HepG2 (cell line): ENCODE data around the gene FAHD1. TPM values are rescaled to one million over a fixed set of nuclear protein-coding genes. Genes with fewer than 3 reads are reported as not detected.
A peak's percentile ranks its signal among the peaks of the same experiment; 100 is the strongest.

Source experiments
- ATAC-seq: fragments of 200-7000 bp; cut with Tn5 transposase; 3 replicates; pipeline ENCODE4 v1.9.1; 2020; ENCODE audit warnings: mild to moderate bottlenecking, moderate library complexity
- BruUV-seq: library from RNA; stranded (reverse); fragments of 400-500 nt; replicated peaks from 2 replicates; lab custom pipeline; 2021; lab: Mats Ljungman, UMichigan
- CTCF ChIA-PET: fragments of 300-600 bp; formaldehyde crosslinking; extraction: SDS; loops from one replicate; lab custom pipeline; 2021; ENCODE audit warnings: low total read pairs, inconsistent platforms, low intra/inter-chr PET ratio; lab: Yijun Ruan, JAX
- POLR2A ChIA-PET: fragments of 350-600 bp; sonication (Branson Sonifier 250); formaldehyde crosslinking; loops from one replicate; lab custom pipeline; 2020; ENCODE audit warnings: antibody characterized with exemption, inconsistent platforms; lab: Yijun Ruan, JAX
- DNase-seq: peaks from one replicate; pipeline ENCODE4 v3.0.0-alpha.2; 2015; ENCODE audit warnings: low spot score
- FAIRE-seq: peaks from 3 replicates; lab custom pipeline; 2011; peaks lifted over from hg19 to GRCh38; lab: Jason Lieb, UNC
- H2AFZ ChIP-seq: one replicate; pipeline ENCODE4 v1.6.1; 2011; ENCODE audit warnings: low read length, inconsistent platforms
- H3K27ac ChIP-seq: fragments of 300-600 bp; 3 replicates; pipeline ENCODE4 v1.8.0; 2011; ENCODE audit warnings: mixed run types, mild to moderate bottlenecking, mixed read lengths, low read length, inconsistent platforms; ENCODE audit not compliant: insufficient read depth; ENCODE audit errors: extremely low read length
- H3K27me3 ChIP-seq, 2 experiments: fragments of 200-600 bp in 1 of 2; 2 replicates in 1 of 2; 3 replicates in 1 of 2; pipeline versions ENCODE4 v1.6.0 to v1.8.0; 2011; ENCODE audit warnings: low read length in 2 of 2, mild to moderate bottlenecking in 2 of 2, moderate library complexity in 2 of 2, inconsistent platforms in 1 of 2; ENCODE audit not compliant: insufficient read depth in 2 of 2, control insufficient read depth in 1 of 2
- H3K36me3 ChIP-seq, 2 experiments: fragments of 200-600 bp in 1 of 2; replicated peaks in 1 of 2; 2 replicates in 1 of 2; 3 replicates in 1 of 2; pipeline versions ENCODE4 v1.5.1 to v1.8.0; 2011; ENCODE audit warnings: low read length in 2 of 2, inconsistent platforms in 1 of 2; ENCODE audit not compliant: insufficient read depth in 2 of 2, control insufficient read depth in 1 of 2
- H3K4me1 ChIP-seq: 2 replicates; pipeline ENCODE4 v1.5.1; 2012; ENCODE audit warnings: low read length, inconsistent platforms; ENCODE audit not compliant: insufficient read depth
- H3K4me2 ChIP-seq: 2 replicates; pipeline ENCODE4 v1.6.0; 2011; ENCODE audit warnings: low read depth, low read length, inconsistent platforms
- H3K4me3 ChIP-seq, 3 experiments: fragments of 200-600 bp in 1 of 3; sonication (generic), shearing (Covaris generic) in 1 of 3; replicated peaks in 1 of 3; 2 replicates each; pipeline ENCODE4 v1.5.1; 2011 to 2016; ENCODE audit warnings: low read length in 3 of 3, inconsistent platforms in 2 of 3, low read depth in 2 of 3, mild to moderate bottlenecking in 2 of 3, control low read depth in 1 of 3, mixed read lengths in 1 of 3; ENCODE audit not compliant: insufficient read depth in 1 of 3
- H3K79me2 ChIP-seq: one replicate; pipeline ENCODE4 v1.6.1; 2011; ENCODE audit warnings: low read length, inconsistent platforms; ENCODE audit not compliant: insufficient read depth
- H3K9ac ChIP-seq: 2 replicates; pipeline ENCODE4 v1.6.0; 2011; ENCODE audit warnings: mild to moderate bottlenecking, low read depth, low read length, inconsistent platforms; ENCODE audit not compliant: insufficient read depth
- H3K9me3 ChIP-seq: 2 replicates; pipeline ENCODE4 v1.5.1; 2012; ENCODE audit warnings: mild to moderate bottlenecking, low read length
- H4K20me1 ChIP-seq: 2 replicates; pipeline ENCODE4 v1.6.0; 2011; ENCODE audit warnings: inconsistent platforms, mild to moderate bottlenecking, low read length, moderate library complexity; ENCODE audit not compliant: insufficient read depth
- GABPA ChIP-seq, 2 experiments: IDR thresholded peaks; 2 replicates each; pipeline ENCODE4 v1.6.1; 2011 to 2016; ENCODE audit warnings: low read depth in 2 of 2, low read length in 1 of 2, missing biosample characterization in 1 of 2, missing genetic modification characterization in 1 of 2
- MAF1 ChIP-seq: sonication (generic); formaldehyde crosslinking; IDR thresholded peaks from 2 replicates; pipeline ENCODE4 v1.5.0; 2020; ENCODE audit warnings: missing genetic modification reagents, borderline replicate concordance
- MEIS2 ChIP-seq: sonication (generic); formaldehyde crosslinking; IDR thresholded peaks from 2 replicates; pipeline ENCODE4 v1.9.0; 2021; ENCODE audit warnings: mild to moderate bottlenecking, missing genetic modification reagents
- MXI1 ChIP-seq: IDR thresholded peaks from 3 replicates; pipeline ENCODE4 v1.6.1; 2012; ENCODE audit warnings: low read depth, low read length, inconsistent platforms, borderline replicate concordance
- SMAD3 ChIP-seq: sonication (generic); formaldehyde crosslinking; IDR thresholded peaks from 2 replicates; pipeline ENCODE4 v1.4.0; 2020; ENCODE audit warnings: missing genetic modification reagents
- SRY ChIP-seq: sonication (generic); formaldehyde crosslinking; IDR thresholded peaks from 2 replicates; pipeline ENCODE4 v1.8.0; 2022; ENCODE audit warnings: mild to moderate bottlenecking, missing genetic modification reagents
- USF2 ChIP-seq, 2 experiments: sonication (generic) in 1 of 2; formaldehyde crosslinking in 1 of 2; IDR thresholded peaks; 2 replicates each; pipeline versions ENCODE4 v1.5.1 to v1.6.1; 2011 to 2020; ENCODE audit warnings: borderline replicate concordance in 1 of 2, low read depth in 1 of 2, low read length in 1 of 2, mild to moderate bottlenecking in 1 of 2, missing genetic modification reagents in 1 of 2, moderate library complexity in 1 of 2
- ZNF605 ChIP-seq: sonication (generic); formaldehyde crosslinking; IDR thresholded peaks from 2 replicates; pipeline ENCODE4 v1.8.0; 2022; ENCODE audit warnings: mild to moderate bottlenecking, missing genetic modification reagents
- ZNF652 ChIP-seq: IDR thresholded peaks from 2 replicates; pipeline ENCODE4 v1.6.1; 2016; ENCODE audit warnings: low read depth, borderline replicate concordance
- ZNF772 ChIP-seq: sonication (generic); formaldehyde crosslinking; IDR thresholded peaks from 2 replicates; pipeline ENCODE4 v1.5.0; 2020; ENCODE audit warnings: mild to moderate bottlenecking, missing genetic modification reagents
- ZNF850 ChIP-seq: sonication (generic); formaldehyde crosslinking; conservative IDR thresholded peaks from 2 replicates; pipeline ENCODE4 v1.9.0; 2021; ENCODE audit warnings: mild to moderate bottlenecking, missing genetic modification reagents
- ZSCAN20 ChIP-seq: sonication (generic); formaldehyde crosslinking; IDR thresholded peaks from 2 replicates; pipeline ENCODE4 v1.4.0; 2020; ENCODE audit warnings: missing genetic modification reagents, mild to moderate bottlenecking, borderline replicate concordance
- WGBS: methylation state at CpG from one replicate; pipeline ENCODE4 v1.1.6; 2017; ENCODE audit warnings: low lambda C conversion rate; 5-methylcytosine and 5-hydroxymethylcytosine counted together
- in situ Hi-C: cut with HindIII; loops from 2 replicates; pipeline ENCODE4 v1.10.0; 2017; ENCODE audit warnings: low pct_unique_long_range_greater_than_20kb; ENCODE audit not compliant: extremely low pct_ligation_motif_present
- intact Hi-C: fragments of 100-400 bp; cut with micrococcal nuclease; formaldehyde crosslinking; loops from one replicate; pipeline ENCODE4 v1.10.0; 2022; ENCODE audit not compliant: unreplicated experiment
- polyA plus RNA-seq, 8 experiments: library from polyadenylated mRNA; depleted of rRNA in 3 of 8; stranded (reverse) in 7 of 8; unstranded in 1 of 8; fragments of >200 nt; fragmentation: Illumina TruSeq in 4 of 8; extraction: Trizol in 4 of 8; gene quantifications; 2 replicates each; pipeline versions ENCODE4 v1.2.1 to v1.2.3, GENCODE V29; 2011 to 2016; ENCODE audit warnings: low read depth in 4 of 8, missing spikeins in 1 of 8, mixed read lengths in 1 of 8; ENCODE audit not compliant: insufficient read depth in 1 of 8
- total RNA-seq, 5 experiments: library from RNA; depleted of rRNA; stranded (reverse); fragments of >200 nt; fragmentation: Illumina TruSeq; extraction: Trizol; gene quantifications; 2 replicates each; pipeline ENCODE4 v1.2.3, GENCODE V29; 2016; ENCODE audit warnings: low read depth in 1 of 5

The FAHD1 gene
- total and polyA plus RNA-seq, 2 of the 13 experiments (the other 11 are each of a cell fraction or from before 2014, with no cell fraction given), result 39.0 to 45.3 TPM

GRCh38 chr16:1792836-1793577 is 34.0 kb upstream of the FAHD1 start:
- H3K9me3 ChIP-seq, result peaks cover 8% of the 10 kb centered on the region
- no peaks in the 10 kb centered on the region for H3K27me3 ChIP-seq
- TF ChIP-seq MAF1 (CRISPR knock-in tag), result no peak
- no peak overlapping the region for H2AFZ ChIP-seq
- no peaks in the 10 kb centered on the region for H4K20me1 ChIP-seq
- CTCF ChIA-PET, result interaction anchor here (1.7 kb wide), 1 partner anchor 20 kb away, joined by 4 read pairs; no protein-coding TSS in a partner anchor
- peak overlapping the region; percentile 65 for H3K27ac ChIP-seq
- H3K4me1 ChIP-seq, result peaks cover 25% of the 10 kb centered on the region
- ATAC-seq (no peak), DNase-seq (no peak), FAIRE-seq (no peak)
- 91% methylated on average over 9 of the region's 33 CpGs for WGBS
- in situ Hi-C loops (no loop called here), intact Hi-C loops (no loop called here)
- peak overlapping the region in 1 of 3 experiments; percentile 75; a peak in 1 of 6 replicates for H3K4me3 ChIP-seq
- H3K4me2 ChIP-seq, result 0 out of 2 replicates have a peak overlapping the region, but pooled peaks have one; percentile 92
- POLR2A ChIA-PET, result interaction anchor here (1.2 to 5.5 kb wide), 7 partner anchors 10 to 150 kb away, joined by 3 to 57 read pairs (median 4); partner anchors contain the start of genes EME2, MRPS34, MSRB1 and NUBP2
- H3K79me2 ChIP-seq, result no peaks in the 10 kb centered on the region
- 0 out of 5 replicates have a peak, but pooled peaks cover 1 to 4% of the 10 kb centered on the region in 2 experiments for H3K36me3 ChIP-seq
- no TSS peak for BruUV-seq
- H3K9ac ChIP-seq, result no peak overlapping the region

- Histone ChIP-seq H3K9me3 (peaks cover 14% of the 10 kb centered on the region), H3K4me3 (peak within 1 kb of the TSS; percentile 53 to 75 (median 59)), H3K79me2 (no peaks in the 10 kb centered on the region), H3K9ac (peak within 1 kb of the TSS; percentile 73), H3K36me3 (0 out of 5 replicates have a peak, but pooled peaks cover 0 to 4% of the 10 kb centered on the region in 2 experiments), H3K4me2 (peak within 1 kb of the TSS; percentile 92), H3K4me1 (peaks cover 25% of the 10 kb centered on the region), H2AFZ (no peak within 1 kb of the TSS), H3K27me3 (no peaks in the 10 kb centered on the region), H4K20me1 (no peaks in the 10 kb centered on the region), H3K27ac (peak within 1 kb of the TSS; percentile 65)
- in situ Hi-C loops (no loop called here), intact Hi-C loops (loop anchor here (1.0 kb wide), 1 partner anchor 19 kb away; no protein-coding TSS in a partner anchor)
- no TSS peak for BruUV-seq
- CTCF ChIA-PET, result interaction anchor here (1.7 kb wide), 1 partner anchor 19 kb away, joined by 4 read pairs; no protein-coding TSS in a partner anchor
- FAIRE-seq (no peak), ATAC-seq (peak; percentile 45), DNase-seq (no peak)
- no CpG with 5 or more reads among the region's 28 CpGs for whole genome bisulfite sequencing
- POLR2A ChIA-PET, result interaction anchor here (0.5 to 5.5 kb wide), 10 partner anchors 11 to 149 kb away, joined by 3 to 57 read pairs (median 4); partner anchors contain the start of genes EME2, FAHD1, HAGH and MRPS34
- TF ChIP-seq SMAD3 (CRISPR knock-in tag) (no peak), USF2 (IDR thresholded peaks at IDR 0.05; ENCODE audit: low read depth, low read length) (no peak), USF2 (CRISPR knock-in tag; IDR thresholded peaks at IDR 0.05; ENCODE audit: borderline replicate concordance) (no peak), SRY (CRISPR knock-in tag) (0 out of 2 replicates have a peak, but pooled peaks have one; percentile 32), GABPA (IDR thresholded peaks at IDR 0.05; ENCODE audit: low read depth, low read length) (no peak), GABPA (CRISPR knock-in tag; IDR thresholded peaks at IDR 0.05; ENCODE audit: low read depth) (no peak), ZNF605 (CRISPR knock-in tag) (no peak), ZNF652 (CRISPR knock-in tag) (peak; percentile 93), ZNF772 (CRISPR knock-in tag) (0 out of 2 replicates have a peak, but pooled peaks have one; percentile 23), MXI1 (no peak), ZSCAN20 (CRISPR knock-in tag) (no peak), ZNF850 (CRISPR knock-in tag) (0 out of 2 replicates have a peak, but pooled peaks have one; percentile 23), MEIS2 (CRISPR knock-in tag) (no peak)
Observed at GRCh38 chr16:1793578-1794220, 33.3 kb upstream of the FAHD1 start, which contains the start of gene IGFALS. TSS of gene IGFALS (minus strand) at chr16:1793705. CDS start at chr16:1793652, 53 bp downstream.
